A549 (cell line): ENCODE measurements around the gene VASH2.

ENCODE experiments used
- HOXA7 ChIP-seq: fragments of 250-450 bp; sonication (Bioruptor Pico); IDR thresholded peaks from 2 replicates; pipeline ENCODE4 v1.5.0; 2020; ENCODE audit warnings: mild to moderate bottlenecking, moderate library complexity
- TF ChIP-seq, protein P1 (sequence below): fragments of >200 bp; sonication (Bioruptor Twin); formaldehyde crosslinking; IDR thresholded peaks from 3 replicates; pipeline ENCODE4 v1.5.1; 2016

- TF ChIP-seq, protein P1, sequence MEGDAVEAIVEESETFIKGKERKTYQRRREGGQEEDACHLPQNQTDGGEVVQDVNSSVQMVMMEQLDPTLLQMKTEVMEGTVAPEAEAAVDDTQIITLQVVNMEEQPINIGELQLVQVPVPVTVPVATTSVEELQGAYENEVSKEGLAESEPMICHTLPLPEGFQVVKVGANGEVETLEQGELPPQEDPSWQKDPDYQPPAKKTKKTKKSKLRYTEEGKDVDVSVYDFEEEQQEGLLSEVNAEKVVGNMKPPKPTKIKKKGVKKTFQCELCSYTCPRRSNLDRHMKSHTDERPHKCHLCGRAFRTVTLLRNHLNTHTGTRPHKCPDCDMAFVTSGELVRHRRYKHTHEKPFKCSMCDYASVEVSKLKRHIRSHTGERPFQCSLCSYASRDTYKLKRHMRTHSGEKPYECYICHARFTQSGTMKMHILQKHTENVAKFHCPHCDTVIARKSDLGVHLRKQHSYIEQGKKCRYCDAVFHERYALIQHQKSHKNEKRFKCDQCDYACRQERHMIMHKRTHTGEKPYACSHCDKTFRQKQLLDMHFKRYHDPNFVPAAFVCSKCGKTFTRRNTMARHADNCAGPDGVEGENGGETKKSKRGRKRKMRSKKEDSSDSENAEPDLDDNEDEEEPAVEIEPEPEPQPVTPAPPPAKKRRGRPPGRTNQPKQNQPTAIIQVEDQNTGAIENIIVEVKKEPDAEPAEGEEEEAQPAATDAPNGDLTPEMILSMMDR: no peak
- TF ChIP-seq HOXA7 (CRISPR knock-in tag): no peak
Measured at GRCh38 chr1:212943393-212943710, 7.0 kb upstream of the VASH2 start.
